Measurements from ENCODE around the gene GNPTAB. TPM values are rescaled to one million over a fixed set of nuclear protein-coding genes. Genes with fewer than 3 reads are reported as not detected.

GNPTAB gene
- total and polyA plus RNA-seq, 2 of the 8 experiments (the other 6 are each of a cell fraction or from before 2014, with no cell fraction given): 21.5 to 51.3 TPM

DNA sequence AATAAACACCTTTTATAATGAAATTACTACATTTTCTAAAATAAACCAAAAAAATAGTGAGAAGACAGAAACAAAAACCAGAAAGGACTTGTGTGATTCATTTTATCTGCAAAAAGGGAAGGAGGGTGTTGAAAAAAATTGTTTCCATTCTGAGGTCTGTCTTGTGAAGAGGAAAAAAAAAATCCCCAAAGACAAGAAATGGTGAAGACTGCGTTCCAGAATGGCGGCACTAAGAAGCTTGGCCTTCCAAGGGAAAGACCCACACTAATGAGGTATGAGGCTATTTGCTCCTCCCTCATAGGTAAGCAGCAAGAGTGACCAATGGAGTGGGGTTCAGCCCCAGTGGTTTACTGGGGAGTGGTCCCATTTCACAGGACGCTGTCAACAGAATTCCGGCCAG, 35.0 kb downstream of the GNPTAB start:
- H4K8ac ChIP-seq (ENCODE audit: extremely low read depth, insufficient read depth, low read length): no peak overlapping the region
- ChIA-PET CTCF (ENCODE audit: partially characterized antibody) (interaction anchor here (0.5 kb wide), 1 partner anchor 334 kb away, joined by 3 read pairs; no protein-coding TSS in a partner anchor), POLR2A (ENCODE audit: partially characterized antibody) (interaction anchor here (0.6 kb wide), 1 partner anchor 1962 kb away, joined by 4 read pairs; no protein-coding TSS in a partner anchor)
- no peak overlapping the region for H3K4me2 ChIP-seq (ENCODE audit: insufficient read depth in 1 of 2, low read depth in 2 of 2, low read length in 2 of 2)
- H2BK120ac ChIP-seq (replicated peaks; ENCODE audit: low read depth, low read length): no peak overlapping the region
- H2AFZ ChIP-seq (ENCODE audit: low read length): no peak overlapping the region
- H3K23me2 ChIP-seq (ENCODE audit: low read depth, low read length): no peaks in the 10 kb centered on the region
- H3K79me1 ChIP-seq (ENCODE audit: low read depth, low read length): peaks cover 2% of the 10 kb centered on the region; the same call in 1 of the 2 replicates
- H3K9ac ChIP-seq (replicated peaks in 1 of 4; ENCODE audit: extremely low read depth in 1 of 4, low read depth in 3 of 4, low read length in 3 of 4): no peak overlapping the region
- no peak overlapping the region for H4K5ac ChIP-seq (ENCODE audit: insufficient read length, low read depth, low read length)
- H3K79me2 ChIP-seq (ENCODE audit: control insufficient read depth in 1 of 2, insufficient read depth in 2 of 2, low read length in 2 of 2): peaks cover 0 to 20% of the 10 kb centered on the region in 2 experiments; a peak in 2 of 4 replicates
- H3K4ac ChIP-seq (replicated peaks; ENCODE audit: insufficient read length, low read depth, low read length): no peak overlapping the region
- H3K4me3 ChIP-seq (ENCODE audit: extremely low read depth in 1 of 4, insufficient read depth in 2 of 4, low read depth in 3 of 4, low read length in 4 of 4): no peak overlapping the region
- no peak overlapping the region for H2BK20ac ChIP-seq (ENCODE audit: low read length)
- TF ChIP-seq TAF7 (optimal IDR thresholded peaks at IDR 0.05; ENCODE audit: borderline replicate concordance, low read depth, low read length) (no peak), CBX8 (IDR thresholded peaks at IDR 0.05; ENCODE audit: borderline replicate concordance, low read depth, low read length) (no peak), HDAC2 (IDR thresholded peaks at IDR 0.05; ENCODE audit: borderline replicate concordance in 1 of 2, low read depth in 2 of 2, low read length in 2 of 2) (no peak), POLR2A (IDR thresholded peaks at IDR 0.05; ENCODE audit: control extremely low read depth in 1 of 2, low read depth in 2 of 2, low read length in 2 of 2) (no peak), YY1 (IDR thresholded peaks at IDR 0.05; ENCODE audit: low read depth, low read length) (no peak), MAFK (IDR thresholded peaks at IDR 0.05; ENCODE audit: low read depth, low read length) (no peak), POLR2AphosphoS5 (IDR thresholded peaks at IDR 0.05; ENCODE audit: low read depth, low read length) (no peak), RBBP5 (IDR thresholded peaks at IDR 0.05; ENCODE audit: borderline replicate concordance, low read depth, low read length) (no peak), FOSL1 (IDR thresholded peaks at IDR 0.05; ENCODE audit: insufficient read depth, low read depth, low read length) (no peak)
- TF ChIP-seq, protein P1, sequence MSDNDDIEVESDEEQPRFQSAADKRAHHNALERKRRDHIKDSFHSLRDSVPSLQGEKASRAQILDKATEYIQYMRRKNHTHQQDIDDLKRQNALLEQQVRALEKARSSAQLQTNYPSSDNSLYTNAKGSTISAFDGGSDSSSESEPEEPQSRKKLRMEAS (IDR thresholded peaks at IDR 0.05): no peak
- H2BK12ac ChIP-seq (ENCODE audit: low read depth, low read length): no peak overlapping the region
- DNase-seq (ENCODE audit: low read depth in 1 of 2, low spot score in 2 of 2): no peak
- H3K14ac ChIP-seq (ENCODE audit: insufficient read length): no peak overlapping the region
- no peak overlapping the region for H4K91ac ChIP-seq (replicated peaks; ENCODE audit: insufficient read length, low read length)
- H3K23ac ChIP-seq (ENCODE audit: insufficient read length): no peak overlapping the region
- H3K18ac ChIP-seq (ENCODE audit: extremely low read depth, low read length): no peak overlapping the region
- no peak overlapping the region for H3K27ac ChIP-seq (ENCODE audit: low read depth, low read length)
- no peak overlapping the region for H2BK5ac ChIP-seq (ENCODE audit: low read depth, low read length)
- no peaks in the 10 kb centered on the region for H3K27me3 ChIP-seq (replicated peaks in 1 of 4; ENCODE audit: control insufficient read depth in 3 of 4, extremely low read depth in 1 of 4, insufficient read depth in 3 of 4, low read length in 3 of 4)
- H2BK15ac ChIP-seq (ENCODE audit: low read length): no peak overlapping the region
- H2AK5ac ChIP-seq (ENCODE audit: low read depth, low read length): no peak overlapping the region
- peaks cover 0 to 2% of the 10 kb centered on the region in 2 experiments for H4K20me1 ChIP-seq (replicated peaks in 1 of 2; ENCODE audit: control insufficient read depth in 1 of 2, insufficient read depth in 2 of 2, low read length in 2 of 2)
- WGBS, 2 experiments (ENCODE audit: extremely low coverage in 1 of 2, insufficient coverage in 1 of 2, insufficient read length in 1 of 2, insufficient replicate concordance in 2 of 2, low coverage in 1 of 2, low lambda C conversion rate in 2 of 2, missing lambda C conversion rate in 1 of 2): 97% methylated on average over 4 of the region's 4 CpGs; no CpG with 5 or more reads in 1 of the 2 experiments
- peaks cover 0 to 21% (median 0%) of the 10 kb centered on the region in 4 experiments; a peak in 1 of 8 replicates for H3K36me3 ChIP-seq (ENCODE audit: control insufficient read depth in 2 of 4, insufficient read depth in 4 of 4, low read length in 3 of 4)
- no peaks in the 10 kb centered on the region for H3K4me1 ChIP-seq (replicated peaks in 1 of 4; ENCODE audit: control insufficient read depth in 3 of 4, insufficient read depth in 4 of 4, low read length in 3 of 4)
- FAIRE-seq: no peak
- H3K56ac ChIP-seq (replicated peaks; ENCODE audit: insufficient read length, low read depth, low read length): no peak overlapping the region
- H3K9me3 ChIP-seq (ENCODE audit: insufficient read depth in 2 of 2, low read depth in 1 of 2, low read length in 1 of 2): no peaks in the 10 kb centered on the region
